ENCODE measurements around the gene GPRIN2. TPM values are rescaled to one million over a fixed set of nuclear protein-coding genes. Genes with fewer than 3 reads are reported as not detected.

Gene GPRIN2
- total and polyA plus RNA-seq, 3 donors from 2014 or later: 4.3 to 5.7 (median 4.9) TPM

- TF ChIP-seq CTCF (IDR thresholded peaks at IDR 0.05) (no peak), POLR2A (IDR thresholded peaks at IDR 0.05) (no peak)
- Histone ChIP-seq H3K36me3 (ENCODE audit: low read depth, missing control alignments) (no peaks in the 10 kb centered on the region), H3K27ac (no peak overlapping the region), H3K4me3 (no peak overlapping the region), H3K9me3 (no peaks in the 10 kb centered on the region), H3K4me1 (peaks cover 4% of the 10 kb centered on the region), H3K27me3 (no peaks in the 10 kb centered on the region)
- intact Hi-C loops (cut with DNase I; ENCODE audit: low total_unique reads): no loop called here
- WGBS, 2 donors: 88 to 91% methylated on average over 3 of the region's 3 CpGs
- no peak for DNase-seq
Measured at GRCh38 chr10:46538717-46539426, 17.6 kb downstream of the GPRIN2 start.

- Histone ChIP-seq H3K27me3 (no peaks in the 10 kb centered on the region), H3K4me1 (peaks cover 4% of the 10 kb centered on the region), H3K36me3 (ENCODE audit: low read depth, missing control alignments) (no peaks in the 10 kb centered on the region), H3K4me3 (no peak overlapping the region), H3K9me3 (no peaks in the 10 kb centered on the region), H3K27ac (no peak overlapping the region)
- intact Hi-C loops (cut with DNase I; ENCODE audit: low total_unique reads): no loop called here
- no peak for DNase-seq
- TF ChIP-seq POLR2A (IDR thresholded peaks at IDR 0.05) (no peak), CTCF (IDR thresholded peaks at IDR 0.05) (no peak)
- 91 to 96% methylated on average over 5 of the region's 5 CpGs for WGBS, 2 donors
Measured at GRCh38 chr10:46538155-46538554, 18.3 kb downstream of the GPRIN2 start.

GRCh38 chr10:46537309-46537708 is 19.1 kb downstream of the GPRIN2 start:
- Histone ChIP-seq H3K4me1 (peaks cover 4% of the 10 kb centered on the region), H3K27ac (no peak overlapping the region), H3K27me3 (no peaks in the 10 kb centered on the region), H3K36me3 (ENCODE audit: low read depth, missing control alignments) (no peaks in the 10 kb centered on the region), H3K4me3 (no peak overlapping the region), H3K9me3 (no peaks in the 10 kb centered on the region)
- TF ChIP-seq CTCF (IDR thresholded peaks at IDR 0.05) (no peak), POLR2A (IDR thresholded peaks at IDR 0.05) (no peak)
- DNase-seq: no peak
- intact Hi-C loops (cut with DNase I; ENCODE audit: low total_unique reads): no loop called here
- WGBS, 2 donors: 81 to 86% methylated on average over 5 of the region's 5 CpGs

DNA sequence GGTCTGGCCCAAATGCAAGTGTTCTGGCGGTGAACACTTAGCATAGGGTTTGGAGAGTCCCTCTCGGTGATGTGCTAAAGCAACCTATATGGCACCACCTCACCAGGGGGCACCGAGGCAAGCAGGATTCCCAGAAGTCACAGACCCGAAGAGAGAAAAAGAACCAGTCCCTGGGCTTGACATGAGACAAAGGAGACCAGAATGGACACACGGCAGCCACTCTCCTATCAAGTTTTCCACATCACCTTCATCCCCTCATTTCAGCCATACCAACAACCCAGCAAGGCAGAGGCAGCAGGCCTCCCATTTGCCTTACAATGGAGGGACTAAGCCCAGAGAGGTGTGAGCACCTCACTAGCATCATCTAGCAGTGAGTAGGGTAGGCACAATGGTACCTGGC is 19.7 kb downstream of the GPRIN2 start:
- no peaks in the 10 kb centered on the region for H3K36me3 ChIP-seq (ENCODE audit: low read depth, missing control alignments)
- WGBS, 2 donors: 85 to 92% methylated on average over 5 of the region's 5 CpGs
- H3K4me3 ChIP-seq: no peak overlapping the region
- H3K9me3 ChIP-seq: no peaks in the 10 kb centered on the region
- no peak for DNase-seq
- H3K27ac ChIP-seq: no peak overlapping the region
- H3K27me3 ChIP-seq: no peaks in the 10 kb centered on the region
- intact Hi-C loops (cut with DNase I; ENCODE audit: low total_unique reads): no loop called here
- TF ChIP-seq CTCF (IDR thresholded peaks at IDR 0.05): no peak
- TF ChIP-seq POLR2A (IDR thresholded peaks at IDR 0.05): no peak
- peaks cover 4% of the 10 kb centered on the region for H3K4me1 ChIP-seq

DNA sequence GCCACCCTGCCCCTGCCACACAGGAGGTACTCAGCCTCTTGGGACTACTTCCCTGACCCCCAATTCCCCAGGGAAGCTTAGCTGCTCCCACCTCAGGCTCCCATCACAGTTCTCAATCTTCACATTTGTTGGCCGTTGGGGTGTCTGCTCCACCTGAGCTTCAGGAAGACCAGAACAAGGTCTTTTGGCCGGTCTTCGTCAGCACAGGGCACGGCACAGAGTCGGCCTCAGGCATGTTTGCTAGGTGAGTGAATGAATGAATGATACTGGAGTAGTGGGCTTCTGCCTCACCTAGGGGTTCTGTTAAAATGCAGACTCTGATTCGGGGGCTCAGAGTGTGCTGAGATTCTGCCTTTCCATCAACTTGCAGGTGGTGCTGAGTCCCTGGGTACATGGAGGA is 20.3 kb downstream of the GPRIN2 start:
- intact Hi-C loops (cut with DNase I; ENCODE audit: low total_unique reads): no loop called here
- WGBS, 2 donors: 86 to 97% methylated on average over 6 of the region's 6 CpGs
- Histone ChIP-seq H3K9me3 (no peaks in the 10 kb centered on the region), H3K27me3 (no peaks in the 10 kb centered on the region), H3K36me3 (ENCODE audit: low read depth, missing control alignments) (no peaks in the 10 kb centered on the region), H3K4me3 (no peak overlapping the region), H3K27ac (no peak overlapping the region), H3K4me1 (peaks cover 2% of the 10 kb centered on the region)
- no peak for DNase-seq
- TF ChIP-seq CTCF (IDR thresholded peaks at IDR 0.05) (no peak), POLR2A (IDR thresholded peaks at IDR 0.05) (no peak)

Data from testis (tissue), 3 donors.